ENCODE results near the gene ARHGEF19.

The ARHGEF19 gene

GRCh38 chr1:16161717-16162116 lies 50.7 kb downstream of the ARHGEF19 start:
- H3K9me3 ChIP-seq (ENCODE audit: control insufficient read depth, low read length): no peaks in the 10 kb centered on the region
- no peak overlapping the region for H3K27ac ChIP-seq (ENCODE audit: low read depth, low read length, severe bottlenecking)
- WGBS, 2 experiments (ENCODE audit: insufficient coverage in 2 of 2): 61 to 85% methylated on average over 2 to 5 of the region's 5 CpGs
- no peak overlapping the region for H3K4me3 ChIP-seq (ENCODE audit: extremely low read depth, insufficient read depth, low read length, poor library complexity, severe bottlenecking)
- peaks cover 41% of the 10 kb centered on the region for H3K4me1 ChIP-seq (ENCODE audit: control insufficient read depth, insufficient read depth, low read length, poor library complexity, severe bottlenecking)
- no peaks in the 10 kb centered on the region for H3K36me3 ChIP-seq (ENCODE audit: control insufficient read depth, insufficient read depth, low read length)

- no peak overlapping the region for H3K27ac ChIP-seq (ENCODE audit: low read depth, low read length, severe bottlenecking)
- H3K4me1 ChIP-seq (ENCODE audit: control insufficient read depth, insufficient read depth, low read length, poor library complexity, severe bottlenecking): peaks cover 32% of the 10 kb centered on the region
- no peak overlapping the region for H3K4me3 ChIP-seq (ENCODE audit: extremely low read depth, insufficient read depth, low read length, poor library complexity, severe bottlenecking)
- 95% methylated on average over 6 to 10 of the region's 16 CpGs for WGBS, 2 experiments (ENCODE audit: insufficient coverage in 2 of 2)
- no peaks in the 10 kb centered on the region for H3K9me3 ChIP-seq (ENCODE audit: control insufficient read depth, low read length)
- H3K36me3 ChIP-seq (ENCODE audit: control insufficient read depth, insufficient read depth, low read length): peaks cover 2% of the 10 kb centered on the region
Measured at GRCh38 chr1:16158993-16159831, 53.2 kb downstream of the ARHGEF19 start.

GRCh38 chr1:16158025-16158424 lies 54.4 kb downstream of the ARHGEF19 start:
- H3K36me3 ChIP-seq (ENCODE audit: control insufficient read depth, insufficient read depth, low read length): peaks cover 11% of the 10 kb centered on the region
- H3K4me1 ChIP-seq (ENCODE audit: control insufficient read depth, insufficient read depth, low read length, poor library complexity, severe bottlenecking): peaks cover 24% of the 10 kb centered on the region
- H3K9me3 ChIP-seq (ENCODE audit: control insufficient read depth, low read length): no peaks in the 10 kb centered on the region
- 92 to 98% methylated on average over 5 of the region's 5 CpGs for WGBS, 2 experiments (ENCODE audit: insufficient coverage in 2 of 2)
- no peak overlapping the region for H3K27ac ChIP-seq (ENCODE audit: low read depth, low read length, severe bottlenecking)
- H3K4me3 ChIP-seq (ENCODE audit: extremely low read depth, insufficient read depth, low read length, poor library complexity, severe bottlenecking): no peak overlapping the region

GRCh38 chr1:16156848-16157495 lies 55.5 kb downstream of the ARHGEF19 start:
- 63 to 65% methylated on average over 11 to 13 of the region's 13 CpGs for WGBS, 2 experiments (ENCODE audit: insufficient coverage in 2 of 2)
- no peak overlapping the region for H3K4me3 ChIP-seq (ENCODE audit: extremely low read depth, insufficient read depth, low read length, poor library complexity, severe bottlenecking)
- peaks cover 23% of the 10 kb centered on the region for H3K4me1 ChIP-seq (ENCODE audit: control insufficient read depth, insufficient read depth, low read length, poor library complexity, severe bottlenecking)
- peaks cover 13% of the 10 kb centered on the region for H3K36me3 ChIP-seq (ENCODE audit: control insufficient read depth, insufficient read depth, low read length)
- H3K27ac ChIP-seq (ENCODE audit: low read depth, low read length, severe bottlenecking): peak overlapping the region; percentile 89
- no peaks in the 10 kb centered on the region for H3K9me3 ChIP-seq (ENCODE audit: control insufficient read depth, low read length)

GRCh38 chr1:16155537-16156410 lies 56.7 kb downstream of the ARHGEF19 start, which contains the start of gene EPHA2:
EPHA2 (minus strand) TSS chr1:16156069; CDS start chr1:16155932, 137 bp downstream.
- H3K4me1 ChIP-seq (ENCODE audit: control insufficient read depth, insufficient read depth, low read length, poor library complexity, severe bottlenecking): peaks cover 27% of the 10 kb centered on the region
- 0 to 1% methylated on average over 48 to 80 of the region's 89 CpGs for WGBS, 2 experiments (ENCODE audit: insufficient coverage in 2 of 2)
- H3K36me3 ChIP-seq (ENCODE audit: control insufficient read depth, insufficient read depth, low read length): peaks cover 25% of the 10 kb centered on the region
- H3K4me3 ChIP-seq (ENCODE audit: extremely low read depth, insufficient read depth, low read length, poor library complexity, severe bottlenecking): peak within 1 kb of the TSS; percentile 96
- no peaks in the 10 kb centered on the region for H3K9me3 ChIP-seq (ENCODE audit: control insufficient read depth, low read length)
- H3K27ac ChIP-seq (ENCODE audit: low read depth, low read length, severe bottlenecking): peak within 1 kb of the TSS; percentile 89

GRCh38 chr1:16153999-16154673 lies 58.3 kb downstream of the ARHGEF19 start:
- 4 to 9% methylated on average over 9 to 11 of the region's 17 CpGs for WGBS, 2 experiments (ENCODE audit: insufficient coverage in 2 of 2)
- Histone ChIP-seq H3K36me3 (ENCODE audit: control insufficient read depth, insufficient read depth, low read length) (peaks cover 42% of the 10 kb centered on the region), H3K9me3 (ENCODE audit: control insufficient read depth, low read length) (no peaks in the 10 kb centered on the region), H3K4me1 (ENCODE audit: control insufficient read depth, insufficient read depth, low read length, poor library complexity, severe bottlenecking) (peaks cover 40% of the 10 kb centered on the region), H3K27ac (ENCODE audit: low read depth, low read length, severe bottlenecking) (peak overlapping the region; percentile 90), H3K4me3 (ENCODE audit: extremely low read depth, insufficient read depth, low read length, poor library complexity, severe bottlenecking) (peak overlapping the region; percentile 96)

- peak overlapping the region; percentile 90 for H3K27ac ChIP-seq (ENCODE audit: low read depth, low read length, severe bottlenecking)
- no peaks in the 10 kb centered on the region for H3K9me3 ChIP-seq (ENCODE audit: control insufficient read depth, low read length)
- H3K36me3 ChIP-seq (ENCODE audit: control insufficient read depth, insufficient read depth, low read length): peaks cover 50% of the 10 kb centered on the region
- H3K4me1 ChIP-seq (ENCODE audit: control insufficient read depth, insufficient read depth, low read length, poor library complexity, severe bottlenecking): peaks cover 46% of the 10 kb centered on the region
- H3K4me3 ChIP-seq (ENCODE audit: extremely low read depth, insufficient read depth, low read length, poor library complexity, severe bottlenecking): peak overlapping the region; percentile 96
- WGBS, 2 experiments (ENCODE audit: insufficient coverage in 2 of 2): 13 to 46% methylated on average over 4 to 5 of the region's 13 CpGs
Measured at GRCh38 chr1:16153096-16153998, 59.1 kb downstream of the ARHGEF19 start.

GRCh38 chr1:16152481-16153087 lies 59.9 kb downstream of the ARHGEF19 start:
- H3K4me1 ChIP-seq (ENCODE audit: control insufficient read depth, insufficient read depth, low read length, poor library complexity, severe bottlenecking): peaks cover 50% of the 10 kb centered on the region
- peak overlapping the region; percentile 90 for H3K27ac ChIP-seq (ENCODE audit: low read depth, low read length, severe bottlenecking)
- H3K4me3 ChIP-seq (ENCODE audit: extremely low read depth, insufficient read depth, low read length, poor library complexity, severe bottlenecking): peak overlapping the region; percentile 96

GRCh38 chr1:16151995-16152384 lies 60.5 kb downstream of the ARHGEF19 start:
- peak overlapping the region; percentile 11 for H3K4me3 ChIP-seq (ENCODE audit: extremely low read depth, insufficient read depth, low read length, poor library complexity, severe bottlenecking)
- peaks cover 53% of the 10 kb centered on the region for H3K4me1 ChIP-seq (ENCODE audit: control insufficient read depth, insufficient read depth, low read length, poor library complexity, severe bottlenecking)
- peaks cover 63% of the 10 kb centered on the region for H3K36me3 ChIP-seq (ENCODE audit: control insufficient read depth, insufficient read depth, low read length)
- H3K27ac ChIP-seq (ENCODE audit: low read depth, low read length, severe bottlenecking): peak overlapping the region; percentile 90
- WGBS, 2 experiments (ENCODE audit: insufficient coverage in 2 of 2): 83 to 84% methylated on average over 2 to 3 of the region's 4 CpGs
- no peaks in the 10 kb centered on the region for H3K9me3 ChIP-seq (ENCODE audit: control insufficient read depth, low read length)

More at GRCh38 chr1:16152481-16153087, 59.9 kb downstream of the ARHGEF19 start:
- peaks cover 57% of the 10 kb centered on the region for H3K36me3 ChIP-seq (ENCODE audit: control insufficient read depth, insufficient read depth, low read length)
- WGBS, 2 experiments (ENCODE audit: insufficient coverage in 2 of 2): 17 to 25% methylated on average over 12 to 13 of the region's 16 CpGs
- H3K9me3 ChIP-seq (ENCODE audit: control insufficient read depth, low read length): no peaks in the 10 kb centered on the region
